Stimulated activated CD4-positive, alpha-beta T cell treated with anti-CD3 and anti-CD28 coated beads, Interleukin-15, amount 100 ng/mL, for 48 hours (primary cell): ENCODE measurements around the gene KLHL6.
"Not testable (repeated sequence)": the region's sequence is repeated elsewhere in the genome, so short reads cannot be mapped to it uniquely, and the experiment has no call there.

Experiments
- DNase-seq, 2 donors: peaks; one replicate each; pipeline ENCODE4 v3.0.0-alpha.2; 2020; ENCODE audit warnings: low read depth in 2 of 2

KLHL6 gene

DNA sequence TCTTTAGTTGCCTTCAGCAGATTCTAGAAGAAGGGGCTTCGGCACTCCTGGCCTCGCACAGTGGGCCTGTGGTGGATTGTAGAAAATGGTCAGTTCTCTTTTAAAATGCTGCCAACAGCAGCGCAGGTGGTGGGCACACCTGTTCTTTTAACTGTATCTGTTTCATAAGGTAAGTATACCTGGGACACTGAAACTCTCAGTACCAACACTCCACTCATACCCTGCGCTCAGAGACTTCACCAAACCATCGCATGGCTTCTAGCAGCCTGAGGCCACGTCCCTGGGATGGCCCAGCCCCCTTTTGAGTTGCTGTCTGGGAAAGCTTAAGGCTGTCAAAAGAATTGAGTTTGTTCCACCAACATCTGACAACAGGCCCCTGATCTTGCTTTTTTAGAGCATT lies 70.4 kb downstream of the KLHL6 start:
- no peak for DNase-seq

DNA sequence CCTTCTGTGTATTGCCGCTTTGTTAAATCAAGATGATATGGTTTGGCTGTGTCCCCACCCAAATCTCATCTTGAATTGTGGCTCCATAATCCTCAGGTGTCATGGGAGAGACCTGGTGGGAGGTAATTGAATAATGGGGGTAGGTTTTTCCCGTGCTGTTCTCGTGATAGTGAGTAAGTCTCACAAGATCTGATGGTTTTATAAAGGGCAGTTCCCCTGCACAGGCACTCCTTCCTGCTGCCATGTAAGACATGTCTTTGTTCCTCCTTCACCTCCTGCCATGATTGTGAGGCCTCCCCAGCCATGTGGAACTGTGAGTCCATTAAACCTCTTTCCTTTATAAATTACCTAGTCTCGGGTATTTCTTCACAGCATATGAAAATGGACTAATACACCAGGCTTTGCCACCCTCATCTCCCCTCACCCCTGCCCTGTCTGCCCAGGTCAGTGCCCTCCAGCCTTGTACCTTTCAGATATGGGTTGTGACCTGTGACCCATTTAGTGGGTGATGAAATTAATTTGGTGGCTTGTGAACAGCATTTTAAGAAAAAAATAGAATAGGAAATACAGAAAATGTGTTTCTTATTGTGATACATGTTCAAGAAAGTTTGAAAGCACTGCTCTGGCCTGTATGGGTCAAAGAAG lies 71.0 kb downstream of the KLHL6 start:
- no peak for DNase-seq

DNA sequence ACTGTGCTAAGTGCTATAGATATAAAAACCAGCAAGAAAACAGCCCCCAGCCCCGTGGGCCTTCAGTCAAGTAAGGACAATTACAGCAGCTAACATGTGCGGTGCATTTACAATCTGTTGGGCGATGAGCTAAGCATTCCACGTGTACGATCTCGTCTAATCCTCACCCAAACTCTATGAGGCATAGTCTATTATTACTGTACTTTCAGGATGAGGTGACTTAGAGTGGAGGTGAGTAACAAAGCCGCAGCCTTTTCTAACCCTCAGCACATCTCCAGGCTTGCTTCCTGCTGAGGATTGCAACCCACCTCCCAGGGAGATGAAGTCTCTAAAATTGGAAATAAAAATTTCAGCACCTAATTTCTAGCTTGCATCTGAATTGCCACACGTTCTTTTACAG lies 73.9 kb downstream of the KLHL6 start:
- peak in 1 of 2 donors; percentile 12 for DNase-seq

DNA sequence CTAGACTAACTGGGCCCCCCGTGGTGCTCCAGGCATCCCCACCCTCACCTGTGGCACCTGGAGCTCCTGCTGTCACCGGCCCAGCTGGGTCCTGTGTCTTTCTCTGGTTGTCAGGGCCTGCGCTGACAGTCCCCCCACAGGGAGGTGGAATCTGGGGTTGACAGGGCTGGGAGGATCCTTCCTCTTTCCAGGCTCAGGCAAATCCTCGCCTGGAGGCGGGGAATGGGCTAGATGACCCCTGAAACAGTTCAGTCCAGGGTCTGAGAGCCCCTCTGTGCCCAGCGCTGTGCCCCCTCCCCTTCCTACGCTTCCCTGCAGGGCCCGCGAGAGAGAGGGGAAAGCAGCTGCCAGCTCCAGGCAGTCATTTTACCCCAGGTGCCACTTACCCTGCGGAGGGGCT lies 77.0 kb downstream of the KLHL6 start:
- DNase-seq = no peak

DNA sequence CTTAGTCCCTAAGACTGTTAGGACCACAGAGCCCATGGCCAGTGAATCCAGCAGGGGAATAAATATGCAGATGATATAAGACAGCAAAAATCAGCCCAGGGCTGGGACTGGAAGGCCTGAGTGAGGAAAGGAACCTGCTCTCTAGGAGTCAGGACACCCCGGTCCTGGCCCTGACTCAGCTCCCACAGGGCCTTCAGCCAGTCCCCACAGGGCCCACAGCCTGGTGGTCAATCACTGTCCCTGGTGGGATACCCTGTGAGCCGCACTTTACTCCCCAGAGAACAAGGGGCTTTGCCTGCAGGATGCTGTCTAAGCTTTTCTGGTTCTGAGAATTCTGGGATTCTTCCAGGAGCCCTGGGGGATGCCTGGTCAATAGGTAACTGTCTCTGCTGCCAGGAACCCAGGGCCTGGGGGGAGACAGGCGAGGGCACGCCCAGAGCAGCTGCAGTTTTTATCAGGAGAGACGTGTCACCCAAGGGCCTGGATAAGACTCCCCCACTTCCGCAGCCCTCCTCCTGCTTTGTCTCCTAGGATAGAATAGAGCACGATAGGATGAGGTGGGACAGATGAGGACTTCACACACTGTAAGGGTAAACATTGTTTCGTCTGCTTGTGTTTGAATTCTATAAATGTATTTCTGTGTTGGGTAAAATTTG lies 77.6 kb downstream of the KLHL6 start:
- DNase-seq = no peak

DNA sequence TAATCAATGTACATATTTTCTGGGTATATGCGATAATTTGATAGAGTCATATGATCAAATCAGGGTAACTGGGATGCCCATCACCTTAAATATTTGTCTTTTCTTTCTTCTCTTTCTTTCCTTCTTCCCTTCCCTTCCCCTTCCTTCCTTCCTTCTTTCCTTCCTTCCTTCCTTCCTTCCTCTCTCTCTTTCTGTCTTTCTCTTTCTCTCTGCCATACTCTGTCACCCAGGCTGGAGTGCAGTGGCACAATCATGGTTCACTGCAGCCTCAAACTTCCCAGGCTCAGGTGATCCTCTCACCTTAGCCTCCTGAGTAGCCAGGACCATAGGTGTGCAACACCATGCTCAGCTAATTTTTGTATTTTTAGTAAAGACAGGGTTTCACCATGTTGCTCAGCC lies 79.7 kb downstream of the KLHL6 start:
- DNase-seq = not testable (repeated sequence)

DNA sequence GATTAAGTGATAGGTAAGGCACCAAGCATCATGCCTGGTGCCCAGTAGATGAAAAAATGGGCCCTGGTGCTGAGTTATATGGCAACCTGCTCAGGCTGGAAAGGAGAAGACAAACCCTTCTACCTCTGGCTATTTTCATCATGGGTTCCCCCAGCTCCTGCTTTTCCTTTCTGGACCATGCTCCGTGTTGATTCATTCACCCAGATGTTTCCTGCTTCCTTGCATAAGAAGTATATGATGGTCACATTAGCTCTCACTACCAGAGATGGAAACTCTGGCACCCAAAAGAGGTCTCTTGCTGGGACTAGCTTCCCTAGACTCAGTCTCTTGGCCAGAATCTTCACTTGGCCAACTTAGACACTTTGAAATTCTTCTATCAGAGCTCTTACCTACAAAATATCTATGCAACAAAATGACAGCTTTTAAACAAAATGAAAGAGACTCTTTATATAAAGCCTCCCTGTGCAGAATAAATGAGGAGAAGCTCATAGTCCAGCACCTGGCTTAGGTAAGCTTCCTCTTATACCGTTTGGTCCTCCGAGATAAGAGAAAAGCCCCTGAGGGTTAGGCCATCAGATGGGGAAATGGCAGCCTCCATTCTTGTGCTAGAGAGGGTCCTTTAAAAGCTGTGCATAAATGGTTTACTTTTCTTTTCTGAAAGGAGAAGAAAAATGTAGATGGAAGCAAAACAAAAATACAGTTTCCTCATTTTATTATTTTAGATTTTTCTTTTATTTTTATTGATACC lies 80.3 kb downstream of the KLHL6 start:
- DNase-seq = no peak

DNA sequence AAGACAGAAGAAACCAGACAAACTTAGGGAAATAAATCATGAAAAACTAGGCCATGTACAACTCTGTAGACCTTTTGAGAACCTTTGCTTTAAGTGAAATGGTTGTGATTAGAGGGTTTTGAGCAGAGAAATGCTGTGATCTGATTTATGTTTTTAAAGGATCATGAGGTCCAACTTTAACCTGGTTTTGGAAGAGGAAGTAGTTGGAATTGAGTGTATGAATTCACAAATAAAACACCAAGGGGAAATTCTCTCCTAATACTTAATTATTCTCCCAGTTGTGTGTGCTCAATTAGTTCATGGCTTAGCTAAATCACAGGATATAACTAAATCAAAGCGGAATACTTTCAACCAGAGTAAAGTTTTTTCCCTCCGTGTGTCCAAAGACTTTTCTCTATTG lies 81.5 kb downstream of the KLHL6 start:
- DNase-seq = no peak

DNA sequence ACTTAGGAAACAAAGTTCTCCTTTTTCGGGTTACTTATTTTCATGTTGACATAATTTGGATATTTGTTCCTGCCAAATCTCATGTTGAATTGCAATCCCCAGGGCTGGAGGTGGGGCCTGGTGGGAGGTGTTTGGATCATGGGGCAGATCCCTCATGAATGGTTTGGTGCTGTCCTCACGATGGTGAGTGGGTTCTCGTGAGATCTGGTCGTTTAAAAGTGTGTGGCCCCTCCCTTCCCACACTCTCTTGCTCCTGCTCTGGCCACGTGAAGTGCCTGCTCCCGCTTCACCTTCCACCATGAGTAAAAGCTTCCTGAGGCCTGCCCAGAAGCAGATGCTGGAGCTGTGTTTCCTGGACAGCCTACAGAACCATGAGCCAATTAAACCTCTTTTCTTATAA lies 83.4 kb downstream of the KLHL6 start:
- DNase-seq = no peak

DNA sequence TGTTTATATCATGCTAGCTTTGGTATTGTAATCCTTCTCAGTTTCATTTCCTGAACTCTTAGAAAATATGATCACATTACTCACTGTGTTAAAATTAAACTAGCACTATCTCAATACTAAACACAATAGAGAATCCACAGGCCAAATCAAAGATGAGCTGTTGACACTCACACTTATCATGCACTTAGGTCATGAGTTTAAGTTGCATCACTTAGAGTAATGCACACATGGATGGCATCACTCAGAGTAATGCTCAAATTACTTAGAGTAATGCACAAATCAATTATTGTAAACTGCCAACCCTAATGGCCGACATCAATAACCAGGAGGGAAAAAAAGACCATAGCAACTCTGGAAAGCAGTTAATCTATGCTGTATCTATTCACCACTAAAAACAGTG lies 87.1 kb downstream of the KLHL6 start:
- no peak for DNase-seq

DNA sequence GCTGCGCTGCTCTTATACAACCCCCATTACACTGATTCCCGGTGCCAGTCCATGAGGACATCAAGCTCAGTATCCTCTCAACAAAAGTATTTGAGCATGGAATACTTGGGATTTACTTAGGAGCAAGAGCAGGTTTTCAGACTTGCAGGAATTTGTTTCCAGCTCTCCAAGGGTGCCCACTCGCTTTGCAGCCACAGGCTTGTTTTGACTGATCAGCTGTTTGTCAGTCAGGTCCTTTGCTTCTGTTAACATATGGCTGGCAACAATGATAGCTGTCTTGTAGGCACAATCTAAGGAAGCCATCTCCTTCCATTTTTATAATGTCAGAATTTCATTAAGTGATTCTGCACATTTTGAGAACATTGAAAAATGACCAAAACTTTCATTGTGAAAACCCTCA lies 88.9 kb downstream of the KLHL6 start:
- no peak for DNase-seq

DNA sequence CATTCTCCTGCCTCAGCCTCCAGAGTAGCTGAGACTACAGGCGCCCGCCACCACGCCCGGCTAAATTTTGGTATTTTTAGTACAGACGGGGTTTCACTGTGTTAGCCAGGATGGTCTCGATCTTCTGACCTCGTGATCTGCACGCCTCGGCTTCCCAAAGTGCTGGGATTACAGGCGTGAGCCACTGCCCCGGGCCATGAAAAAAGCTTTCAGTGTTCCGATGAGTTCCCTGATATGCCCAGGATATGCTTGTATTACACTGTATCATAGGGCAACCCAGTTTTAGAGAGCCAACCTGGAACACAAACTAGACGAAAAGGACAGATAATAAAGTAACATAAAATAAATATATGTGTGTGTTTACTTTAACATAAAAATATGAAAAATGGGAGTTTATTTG lies 89.8 kb downstream of the KLHL6 start:
- DNase-seq = not testable (repeated sequence)

DNA sequence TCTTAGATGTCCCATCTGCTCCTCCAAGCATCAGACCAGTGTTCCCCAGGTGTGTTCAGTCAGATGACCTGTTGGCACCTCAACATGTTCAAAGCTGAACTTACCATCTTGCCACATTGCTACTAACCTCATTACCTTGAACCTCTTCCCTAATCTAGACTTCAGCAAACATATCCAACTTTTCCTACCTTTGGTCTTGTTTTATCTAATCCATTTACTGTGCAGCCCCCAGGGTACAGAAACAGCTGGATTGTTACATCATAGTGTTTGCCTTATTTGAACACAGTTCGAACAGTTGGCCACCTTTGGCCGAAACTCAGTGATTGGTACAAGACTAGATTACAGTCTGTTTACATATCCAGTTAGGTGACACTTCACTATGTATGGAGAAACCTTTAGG lies 91.0 kb downstream of the KLHL6 start:
- DNase-seq = no peak

DNA sequence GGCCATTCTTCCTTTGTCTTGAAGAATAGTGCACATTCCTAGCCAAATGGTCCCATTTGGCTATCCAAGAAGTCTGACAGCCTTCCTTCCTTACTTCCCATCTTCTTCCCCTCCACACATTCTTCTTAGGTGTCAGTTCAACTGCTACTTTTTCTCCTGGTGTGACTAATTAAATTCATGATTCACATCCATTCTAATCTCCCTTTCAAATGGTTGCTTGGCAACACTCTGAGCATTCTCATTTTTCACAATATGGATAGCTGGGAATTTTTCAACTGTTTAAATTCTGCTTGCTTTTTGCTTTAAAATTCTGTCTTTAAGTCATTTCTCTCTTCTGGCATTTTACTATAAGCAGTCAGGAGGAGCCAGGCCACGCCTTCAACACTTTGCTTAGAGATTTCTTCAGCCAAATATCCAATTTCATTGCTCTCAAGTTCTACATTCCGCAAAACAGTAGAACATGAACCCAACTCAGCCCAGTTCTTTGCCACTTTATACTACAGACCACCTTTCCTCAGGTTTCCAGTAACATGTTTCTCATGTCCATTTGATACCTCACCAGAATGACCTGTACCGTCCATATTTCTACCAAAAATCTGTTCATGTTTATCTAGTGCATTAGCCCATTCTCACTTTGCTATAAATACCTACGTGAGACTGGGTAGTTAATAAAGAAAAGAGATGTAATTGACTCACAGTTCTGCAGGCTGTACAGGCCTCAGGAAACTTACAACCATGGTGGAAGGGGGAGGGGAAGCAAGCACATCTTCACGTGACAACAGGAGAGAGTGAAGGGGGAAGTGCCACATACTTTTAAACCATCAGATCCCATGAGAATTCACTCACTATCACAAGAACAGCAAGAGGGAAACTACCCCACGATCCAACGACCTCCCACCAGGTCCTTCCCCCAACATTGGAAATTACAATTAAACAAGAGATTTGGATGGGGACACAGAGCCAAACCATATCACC lies 95.1 kb downstream of the KLHL6 start:
- no peak for DNase-seq

DNA sequence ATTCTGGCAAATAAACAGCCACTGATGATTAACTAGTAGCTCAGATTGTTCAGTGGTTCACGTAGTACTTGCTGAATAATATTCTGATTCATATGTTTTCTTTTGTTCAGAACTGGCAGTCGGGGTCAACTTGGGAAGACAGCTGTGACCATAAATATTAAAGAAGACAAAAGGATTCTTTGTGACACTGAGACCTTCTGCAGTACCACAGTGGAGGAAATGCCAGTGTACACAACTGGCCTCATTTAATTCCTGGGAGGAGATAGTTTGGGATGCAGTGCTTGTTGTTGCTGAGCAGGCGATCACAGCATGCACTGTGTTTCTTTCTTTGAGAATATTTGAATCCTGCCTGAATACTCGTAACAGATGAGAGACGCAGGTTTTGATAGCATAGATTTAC lies 100.4 kb downstream of the KLHL6 start:
- DNase-seq = no peak

DNA sequence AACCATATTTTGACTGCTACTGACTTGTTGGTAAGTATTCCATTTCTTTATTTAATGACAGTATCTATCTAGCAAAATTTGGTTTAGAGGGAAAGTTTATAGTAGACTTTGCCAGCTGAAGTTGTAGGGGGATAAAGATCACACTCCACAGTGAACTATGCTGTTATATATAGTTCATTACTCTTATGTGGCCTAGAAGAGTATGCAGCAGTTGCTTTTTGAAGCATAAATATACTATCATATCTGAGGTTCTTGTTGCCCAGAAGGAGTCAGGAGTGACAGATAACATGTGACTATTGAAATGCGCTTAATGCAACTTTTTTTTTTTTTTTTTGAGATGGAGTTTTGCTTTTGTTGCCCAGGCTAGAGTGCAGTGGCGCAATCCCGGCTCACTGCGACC lies 101.4 kb downstream of the KLHL6 start:
- DNase-seq = no peak

DNA sequence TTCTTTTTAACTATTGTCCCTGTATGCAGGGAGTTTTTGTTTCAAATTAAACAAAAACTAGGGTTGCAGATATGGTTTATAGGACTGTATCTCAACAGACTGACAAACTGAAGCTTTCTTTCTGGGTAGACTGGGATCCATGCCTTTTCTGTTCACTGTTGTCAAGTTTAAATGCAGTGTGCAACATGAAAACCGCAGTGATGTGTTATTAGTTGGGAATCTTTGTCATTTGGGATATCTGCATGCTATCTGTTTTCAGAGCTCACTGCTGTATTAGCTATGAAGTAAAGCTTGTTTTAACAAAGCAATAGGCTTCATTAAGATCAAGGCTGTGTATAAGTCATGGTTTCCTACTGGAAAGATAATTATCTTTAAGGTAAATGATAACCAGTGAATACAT lies 105.7 kb downstream of the KLHL6 start:
- no peak for DNase-seq

DNA sequence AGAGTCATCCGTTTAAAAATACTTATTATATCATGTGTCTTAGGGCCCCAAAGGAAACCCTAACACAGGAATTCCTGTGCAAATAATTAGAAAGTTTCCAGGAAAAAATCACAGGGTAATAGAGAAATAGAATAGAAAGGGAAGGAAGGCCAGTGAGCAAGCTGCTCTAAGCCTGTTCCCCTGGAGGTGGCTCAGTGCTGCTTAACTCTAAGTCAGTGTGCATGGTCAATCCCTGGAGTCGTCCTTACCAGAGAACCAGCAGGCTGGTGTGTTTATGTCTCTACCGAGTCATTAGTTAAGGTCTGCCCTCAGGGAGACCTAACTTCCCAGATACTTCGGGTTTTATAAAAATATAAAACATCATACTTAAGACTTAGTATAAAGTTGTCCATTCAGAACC lies 106.1 kb downstream of the KLHL6 start:
- no peak for DNase-seq

DNA sequence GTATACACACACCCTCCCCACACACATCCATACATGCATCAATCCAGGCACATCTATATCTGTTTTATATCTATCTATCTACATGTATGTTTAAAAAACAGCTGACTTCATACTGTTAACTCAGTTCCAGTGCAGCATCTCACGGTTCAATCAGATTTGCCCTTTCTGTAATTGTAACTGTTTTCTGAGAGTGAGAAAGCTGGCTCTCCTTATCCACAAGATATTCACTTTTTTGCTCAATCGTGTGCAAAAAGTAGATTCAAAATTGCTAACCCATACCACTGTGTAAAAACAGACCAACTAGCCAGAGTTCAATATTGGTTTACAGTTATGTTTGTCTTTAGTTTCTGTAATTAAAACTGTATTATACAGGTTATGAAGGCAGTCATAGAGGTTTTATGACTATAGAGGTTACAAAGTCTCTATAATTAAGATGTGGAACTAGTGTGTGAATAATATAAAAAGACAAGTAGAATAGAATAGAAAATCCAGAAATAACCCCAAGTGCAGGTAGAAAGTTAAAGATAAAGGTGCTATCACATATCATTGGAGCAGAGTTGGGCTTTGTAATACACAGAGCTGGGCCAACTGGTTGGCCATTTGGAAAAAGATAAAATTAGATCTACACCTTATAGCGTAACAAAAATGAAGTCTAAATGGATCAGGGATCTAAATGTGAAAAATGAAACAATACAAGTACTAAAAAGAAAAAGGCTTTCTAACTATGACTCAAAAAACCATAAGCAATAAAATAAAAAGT lies 107.0 kb downstream of the KLHL6 start:
- no peak for DNase-seq

DNA sequence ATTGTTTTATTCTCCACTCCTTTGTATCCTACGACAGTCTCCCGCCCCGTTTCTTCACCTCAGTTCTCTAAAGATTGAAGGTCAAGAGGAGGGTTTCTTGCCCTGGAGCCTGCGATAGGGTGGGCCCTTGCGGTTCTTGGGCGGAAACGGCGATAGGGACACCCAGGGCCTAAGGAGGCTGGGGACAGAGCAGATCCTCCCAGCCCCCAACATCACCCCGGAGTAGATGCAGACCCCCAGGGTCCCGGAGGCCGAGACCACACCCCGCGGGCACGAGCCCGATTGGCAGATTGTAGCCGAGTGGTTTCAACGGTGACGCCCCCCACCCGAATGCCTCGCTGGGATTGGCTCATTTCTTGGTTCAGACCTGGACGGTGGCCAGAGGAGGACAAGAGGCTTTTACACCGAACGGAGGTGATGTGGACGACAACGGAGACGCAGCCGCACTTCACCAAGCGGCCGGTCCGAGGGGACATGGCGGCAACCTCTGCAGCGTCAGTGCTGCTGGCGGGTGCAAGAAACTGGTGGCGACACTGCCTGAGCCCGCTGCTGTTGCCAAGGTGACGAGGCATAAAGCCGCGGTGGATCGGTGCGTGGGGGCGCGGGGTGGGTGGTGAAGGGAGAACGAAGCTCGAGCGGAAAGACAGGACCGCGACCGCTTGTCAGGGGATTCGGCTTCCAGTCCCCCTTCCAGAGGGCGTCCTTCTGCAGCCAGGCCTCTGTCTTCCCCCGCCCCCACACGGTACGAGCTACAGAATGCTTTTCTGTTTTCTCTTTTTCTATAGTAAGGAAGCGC lies 108.1 kb downstream of the KLHL6 start:
- peak; percentile 71 to 72 for DNase-seq

DNA sequence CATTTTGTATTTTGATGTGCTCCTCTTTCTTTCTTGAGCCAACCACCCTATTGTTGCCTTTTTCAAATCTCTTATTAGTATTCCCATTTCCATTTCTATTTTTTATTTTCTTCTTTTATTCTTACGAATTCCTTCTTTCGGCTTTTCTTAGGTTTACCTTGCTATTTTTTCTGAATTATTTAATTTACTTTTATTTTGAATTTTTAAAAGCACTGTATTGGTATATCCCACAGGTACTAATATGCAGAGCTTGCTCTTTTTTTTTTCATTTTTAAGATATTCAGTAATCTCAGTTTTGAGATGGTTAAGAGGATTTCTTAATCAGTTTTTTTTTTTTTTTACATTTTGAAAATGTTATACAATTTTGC lies 108.7 kb downstream of the KLHL6 start:
- DNase-seq = no peak
